NCI-H2029 treated with DMSO at 0.1 percent for 48 hours (cell line): ENCODE measurements around the gene NALCN.

Experiments
- DNase-seq: peaks from one replicate; lab custom pipeline; 2025; lab: John Stamatoyannopoulos, UW

Gene NALCN

DNA sequence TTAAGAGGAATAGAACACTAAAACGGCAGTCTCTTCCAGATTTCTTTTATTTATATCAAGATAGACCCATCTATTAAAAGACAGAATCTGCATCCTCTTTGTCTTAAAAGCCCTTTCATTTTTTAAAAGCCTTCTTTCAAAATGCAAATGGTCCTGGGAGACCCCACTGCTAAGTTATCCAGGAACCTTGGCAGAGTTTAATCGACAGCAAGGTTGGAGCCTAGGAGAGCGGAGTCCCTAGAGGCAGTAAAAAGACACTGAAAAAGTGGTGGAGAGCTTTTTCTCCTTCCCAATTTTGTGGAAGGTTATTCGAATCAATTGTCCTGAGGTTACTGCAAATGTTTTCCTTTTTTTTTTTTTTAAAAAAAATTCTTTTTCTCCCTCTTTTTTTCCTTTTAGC lies 294.7 kb downstream of the NALCN start:
- DNase-seq: no peak

DNA sequence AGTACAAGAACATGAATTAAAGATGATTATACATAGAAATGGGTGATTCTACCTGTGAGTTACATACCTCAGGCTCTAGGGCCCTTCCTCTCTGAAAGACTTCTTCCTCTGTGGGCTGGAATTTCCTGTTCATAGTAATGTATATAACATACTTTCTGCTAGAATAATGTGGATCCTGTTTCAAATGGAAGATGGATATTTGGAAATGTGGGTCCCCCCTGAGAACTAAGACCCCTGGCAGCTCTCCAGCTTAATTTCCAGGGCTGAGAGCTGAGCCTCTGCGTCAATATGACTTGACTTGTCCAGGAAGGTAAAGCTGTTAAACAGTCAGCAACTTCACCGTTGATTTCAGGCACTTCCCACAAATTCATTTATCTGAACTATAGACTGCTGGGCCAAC lies 296.3 kb downstream of the NALCN start:
- DNase-seq: no peak

DNA sequence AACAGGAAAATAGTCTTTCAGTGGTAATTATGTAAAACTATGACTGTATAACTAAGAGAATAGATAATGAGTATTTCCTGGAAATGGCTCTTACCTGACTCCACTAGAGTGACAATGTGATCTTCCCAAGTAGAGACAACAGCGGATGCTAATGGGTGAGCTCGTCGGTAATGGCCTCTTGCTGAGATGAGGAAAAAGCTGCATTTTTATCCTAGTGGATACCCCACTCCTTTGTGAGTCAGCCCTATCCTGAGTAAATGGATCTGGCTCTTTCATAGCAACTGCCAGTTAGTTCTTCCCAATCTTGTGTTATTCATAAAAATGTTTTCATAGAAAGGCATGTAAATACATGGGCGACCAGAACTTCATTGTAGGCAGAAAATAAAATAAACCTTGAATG lies 299.5 kb downstream of the NALCN start:
- DNase-seq: no peak

DNA sequence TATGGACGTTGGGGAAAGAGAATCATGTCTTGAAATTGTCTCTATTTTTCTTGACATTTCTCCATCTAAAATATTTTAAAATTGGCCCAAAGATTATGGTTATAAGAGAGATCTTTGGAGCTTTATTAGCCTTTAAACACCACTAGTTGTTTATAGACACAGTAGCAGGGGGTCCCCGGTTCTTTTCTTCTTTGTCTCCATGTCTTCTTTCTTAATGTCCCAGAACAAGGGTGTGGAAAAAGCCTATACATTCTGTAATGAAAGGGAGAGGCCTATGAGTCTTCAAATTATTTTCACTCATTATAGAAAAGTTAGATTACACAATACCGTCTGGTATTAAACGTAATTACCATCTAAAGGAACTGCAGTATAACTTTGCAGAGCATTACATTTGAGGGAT lies 300.0 kb downstream of the NALCN start:
- no peak for DNase-seq

- DNase-seq: no peak
Observed at GRCh38 chr13:101115762-101116171, 300.5 kb downstream of the NALCN start.

DNA sequence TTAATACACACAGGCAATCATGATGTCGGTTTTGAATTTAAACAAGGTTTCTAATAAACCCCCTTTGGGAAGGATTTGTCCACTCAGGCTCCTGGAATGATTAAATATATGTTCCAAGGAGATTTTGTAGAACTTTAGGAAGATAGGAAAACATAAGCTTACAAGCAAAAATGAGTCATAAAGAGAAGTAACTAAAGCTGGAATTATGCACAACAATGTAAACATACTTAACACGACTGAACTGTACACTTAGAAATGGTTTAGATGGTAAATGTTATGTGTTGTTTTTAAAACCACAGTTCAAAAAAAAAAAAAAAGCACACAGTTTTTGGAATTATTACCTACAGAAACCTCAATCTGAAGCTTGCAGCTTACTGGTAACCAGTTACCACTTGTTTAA lies 304.4 kb downstream of the NALCN start:
- DNase-seq: no peak

DNA sequence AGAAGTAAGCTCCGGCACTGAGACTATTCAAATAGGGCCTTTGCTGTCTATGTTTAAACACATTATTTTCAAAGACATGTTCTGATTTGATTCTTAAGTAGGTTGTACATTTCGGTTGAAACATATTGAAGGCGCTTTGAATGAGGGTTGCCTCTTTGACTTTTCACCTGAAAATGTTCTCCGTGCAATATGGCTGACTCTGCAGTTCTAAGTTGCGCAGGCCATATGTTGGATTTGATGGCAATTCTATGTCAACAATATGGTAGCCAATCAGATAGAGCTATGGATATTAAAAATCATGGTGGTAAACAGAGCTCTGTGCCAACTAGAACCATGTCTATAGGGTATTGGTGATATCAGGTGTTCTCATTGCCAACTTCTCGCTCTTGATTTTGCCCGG lies 307.3 kb downstream of the NALCN start:
- no peak for DNase-seq

GRCh38 chr13:101098873-101099272 lies 317.4 kb downstream of the NALCN start:
- no peak for DNase-seq

- DNase-seq: no peak
Observed at GRCh38 chr13:101092985-101093384, 323.3 kb downstream of the NALCN start.

DNA sequence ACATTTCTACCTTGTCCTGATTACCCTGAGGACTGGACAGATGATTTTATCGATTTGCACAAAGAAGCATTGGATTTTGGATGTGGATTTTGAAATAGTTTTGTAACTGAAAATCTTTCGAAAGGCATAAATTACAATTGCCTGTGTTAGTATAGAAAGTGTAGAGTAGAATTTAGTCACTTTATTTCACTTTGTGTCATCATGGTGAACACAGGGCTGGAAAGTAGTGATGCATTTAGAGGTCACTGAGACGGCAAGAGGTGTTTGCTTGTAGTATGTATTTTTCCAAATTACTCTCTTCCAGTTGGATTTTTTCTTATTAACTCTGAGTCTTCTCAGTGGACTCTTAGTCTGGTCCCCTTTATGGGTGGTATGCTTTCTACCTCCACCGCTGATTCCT lies 326.0 kb downstream of the NALCN start:
- no peak for DNase-seq

- no peak for DNase-seq
Observed at GRCh38 chr13:101085551-101085950, 330.8 kb downstream of the NALCN start.

DNA sequence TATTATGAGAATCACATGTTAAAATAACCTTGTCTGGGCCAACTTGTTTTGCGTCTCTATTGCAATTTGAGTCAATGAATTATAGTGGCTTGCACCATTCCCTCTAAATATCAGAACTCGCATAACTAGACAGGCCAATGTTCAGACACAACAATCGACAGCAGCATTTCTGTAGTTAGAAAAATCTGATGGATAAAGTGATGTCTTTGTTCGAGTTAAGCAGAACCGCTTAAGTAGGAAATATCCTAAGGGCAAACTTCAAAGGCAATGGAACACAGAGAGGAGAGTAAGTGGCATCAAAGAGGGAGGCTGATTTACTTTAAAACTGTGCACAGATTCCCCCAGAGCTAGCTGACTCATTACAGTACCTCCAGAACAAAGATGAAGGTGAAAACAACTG lies 333.9 kb downstream of the NALCN start:
- DNase-seq: no peak

- DNase-seq: no peak
Observed at GRCh38 chr13:101080616-101081015, 335.7 kb downstream of the NALCN start.

GRCh38 chr13:101065329-101065728 lies 351.0 kb downstream of the NALCN start:
- no peak for DNase-seq

GRCh38 chr13:101059793-101060192 lies 356.5 kb downstream of the NALCN start:
- no peak for DNase-seq

GRCh38 chr13:101058841-101059240 lies 357.5 kb downstream of the NALCN start:
- no peak for DNase-seq

- DNase-seq: no peak
Observed at GRCh38 chr13:101053301-101054093, 362.8 kb downstream of the NALCN start.

- DNase-seq: no peak
Observed at GRCh38 chr13:101049166-101049850, 367.0 kb downstream of the NALCN start.

- no peak for DNase-seq
Observed at GRCh38 chr13:101036546-101036945, 379.8 kb downstream of the NALCN start.

GRCh38 chr13:101035119-101035620 lies 381.1 kb downstream of the NALCN start:
- no peak for DNase-seq

- no peak for DNase-seq
Observed at GRCh38 chr13:101026736-101027398, 389.4 kb downstream of the NALCN start.

DNA sequence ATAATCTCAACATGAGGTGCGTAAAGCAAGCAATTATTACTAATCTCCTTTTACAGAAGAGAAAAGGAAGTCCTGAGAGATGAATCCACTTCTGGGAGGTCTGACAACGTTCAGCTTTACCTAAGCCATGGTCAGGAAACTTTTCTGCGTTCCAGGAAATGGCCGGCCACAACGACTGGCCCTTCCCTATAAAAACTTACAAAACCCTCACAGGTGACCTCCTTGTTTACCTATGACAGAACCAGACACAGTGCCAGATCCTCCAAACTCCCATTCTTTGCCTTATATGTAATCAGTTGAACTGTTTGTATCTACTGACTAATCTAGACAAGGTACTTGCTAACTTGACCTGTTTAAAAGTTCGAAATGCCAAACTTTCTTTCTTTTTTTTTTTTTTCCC lies 390.0 kb downstream of the NALCN start:
- no peak for DNase-seq

DNA sequence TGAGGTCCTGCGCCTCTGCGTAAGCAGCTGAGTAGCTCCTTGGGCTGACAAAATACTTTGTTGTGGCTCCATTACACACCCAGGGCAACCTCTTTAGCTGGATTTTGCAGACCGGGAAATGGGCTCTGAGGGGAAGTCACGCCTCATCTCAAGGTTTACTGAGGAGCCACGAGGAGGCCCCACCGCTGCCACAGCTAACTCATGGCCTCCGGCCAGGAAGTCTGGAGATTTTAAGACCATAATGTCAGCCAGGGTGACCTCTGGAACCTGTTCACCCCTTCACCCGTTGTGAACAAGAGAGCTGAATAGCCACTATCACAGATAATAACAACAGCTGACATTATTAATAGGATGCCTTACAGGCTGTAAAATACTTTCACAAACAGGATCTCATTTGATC lies 390.4 kb downstream of the NALCN start:
- no peak for DNase-seq
